HepG2 (cell line): ENCODE measurements around the gene ATAD3C. TPM values are rescaled to one million over a fixed set of nuclear protein-coding genes. Genes with fewer than 3 reads are reported as not detected.
A peak's percentile ranks its signal among the peaks of the same experiment; 100 is the strongest.

ENCODE experiments used
- ATF7-NPFF ChIP-seq: sonication (generic); formaldehyde crosslinking; IDR thresholded peaks from 2 replicates; pipeline ENCODE4 v1.8.1; 2023; ENCODE audit warnings: mild to moderate bottlenecking, low read depth, missing genetic modification reagents, moderate library complexity
- CENPX ChIP-seq: sonication (generic); formaldehyde crosslinking; IDR thresholded peaks from 2 replicates; pipeline ENCODE4 v1.9.0; 2021; ENCODE audit warnings: mild to moderate bottlenecking, missing genetic modification reagents, moderate library complexity
- CREM ChIP-seq, 2 experiments: sonication (generic) in 1 of 2; formaldehyde crosslinking in 1 of 2; IDR thresholded peaks; 2 replicates each; pipeline versions ENCODE4 v1.4.0 to v1.6.1; 2016 to 2020; ENCODE audit warnings: antibody characterized with exemption in 1 of 2, mild to moderate bottlenecking in 1 of 2, missing genetic modification reagents in 1 of 2
- ESRRA ChIP-seq: sonication (generic); formaldehyde crosslinking; IDR thresholded peaks from 2 replicates; pipeline ENCODE4 v1.5.1; 2020; ENCODE audit warnings: mild to moderate bottlenecking, low read depth, missing genetic modification reagents
- HNRNPK ChIP-seq: fragments of 200-400 bp; formaldehyde crosslinking; IDR thresholded peaks from 2 replicates; pipeline ENCODE4 v1.6.1; 2018; ENCODE audit warnings: low read length, low read depth, moderate library complexity, mild to moderate bottlenecking; ENCODE audit not compliant: poor library complexity, severe bottlenecking
- PAX8 ChIP-seq: sonication (generic); formaldehyde crosslinking; IDR thresholded peaks from 2 replicates; pipeline ENCODE4 v1.8.0; 2022; ENCODE audit warnings: mild to moderate bottlenecking, missing genetic modification reagents, borderline replicate concordance
- POLR2AphosphoS5 ChIP-seq: IDR thresholded peaks from 2 replicates; pipeline ENCODE4 v1.6.1; 2012; ENCODE audit warnings: low read depth, low read length
- RBAK ChIP-seq: sonication (generic); formaldehyde crosslinking; IDR thresholded peaks from 2 replicates; pipeline ENCODE4 v1.5.1; 2020; ENCODE audit warnings: mild to moderate bottlenecking, missing genetic modification reagents
- RBM22 ChIP-seq: fragments of 200-400 bp; formaldehyde crosslinking; optimal IDR thresholded peaks from 2 replicates; pipeline ENCODE3; 2017; ENCODE audit warnings: mild to moderate bottlenecking, low read length, moderate library complexity
- RFXAP ChIP-seq: sonication (generic); formaldehyde crosslinking; IDR thresholded peaks from 2 replicates; pipeline ENCODE4 v1.4.0; 2020; ENCODE audit warnings: missing genetic modification reagents, borderline replicate concordance
- SPEN ChIP-seq: sonication (generic); formaldehyde crosslinking; IDR thresholded peaks from 2 replicates; pipeline ENCODE4 v1.5.1; 2020; ENCODE audit warnings: low read depth, mild to moderate bottlenecking, missing genetic modification reagents
- TGIF2 ChIP-seq: IDR thresholded peaks from 2 replicates; pipeline ENCODE4 v1.6.1; 2016; ENCODE audit warnings: control low read depth, missing compliant biosample characterization
- TIGD3 ChIP-seq: sonication (generic); formaldehyde crosslinking; IDR thresholded peaks from 2 replicates; pipeline ENCODE4 v1.5.1; 2020; ENCODE audit warnings: mild to moderate bottlenecking, missing genetic modification reagents, borderline replicate concordance
- TRIM24 ChIP-seq: sonication (generic); formaldehyde crosslinking; IDR thresholded peaks from 2 replicates; pipeline ENCODE4 v1.8.0; 2022; ENCODE audit warnings: mild to moderate bottlenecking, missing genetic modification reagents
- ZFYVE20 ChIP-seq: sonication (generic); formaldehyde crosslinking; IDR thresholded peaks from 2 replicates; pipeline ENCODE4 v1.8.0; 2023; ENCODE audit warnings: low read depth, mild to moderate bottlenecking, moderate library complexity, missing genetic modification reagents, borderline replicate concordance
- ZKSCAN8 ChIP-seq: IDR thresholded peaks from 2 replicates; pipeline ENCODE4 v1.6.1; 2016; ENCODE audit warnings: borderline replicate concordance, missing genetic modification reagents, missing compliant biosample characterization
- ZNF225 ChIP-seq: sonication (generic); formaldehyde crosslinking; IDR thresholded peaks from 2 replicates; pipeline ENCODE4 v1.4.0; 2020; ENCODE audit warnings: mild to moderate bottlenecking, missing genetic modification reagents
- ZNF468 ChIP-seq: sonication (generic); formaldehyde crosslinking; IDR thresholded peaks from 2 replicates; pipeline ENCODE4 v1.8.0; 2022; ENCODE audit warnings: mild to moderate bottlenecking, moderate library complexity, missing genetic modification reagents
- ZNF558 ChIP-seq: sonication (generic); formaldehyde crosslinking; IDR thresholded peaks from 2 replicates; pipeline ENCODE4 v1.9.0; 2022; ENCODE audit warnings: mild to moderate bottlenecking, missing genetic modification reagents, borderline replicate concordance
- ZNF577 ChIP-seq: sonication (generic); formaldehyde crosslinking; IDR thresholded peaks from 2 replicates; pipeline ENCODE4 v1.4.0; 2020; ENCODE audit warnings: mild to moderate bottlenecking, low read depth, missing genetic modification reagents, borderline replicate concordance
- ZNF670 ChIP-seq: sonication (generic); formaldehyde crosslinking; IDR thresholded peaks from 2 replicates; pipeline ENCODE4 v1.8.0; 2022; ENCODE audit warnings: mild to moderate bottlenecking, missing genetic modification reagents, borderline replicate concordance
- ZNF816 ChIP-seq: sonication (generic); formaldehyde crosslinking; IDR thresholded peaks from 2 replicates; pipeline ENCODE4 v1.8.0; 2022; ENCODE audit warnings: missing genetic modification reagents, mild to moderate bottlenecking, borderline replicate concordance
- polyA plus RNA-seq, 8 experiments: library from polyadenylated mRNA; depleted of rRNA in 3 of 8; stranded (reverse) in 7 of 8; unstranded in 1 of 8; fragments of >200 nt; fragmentation: Illumina TruSeq in 4 of 8; extraction: Trizol in 4 of 8; gene quantifications; 2 replicates each; pipeline versions ENCODE4 v1.2.1 to v1.2.3, GENCODE V29; 2011 to 2016; ENCODE audit warnings: low read depth in 4 of 8, missing spikeins in 1 of 8, mixed read lengths in 1 of 8; ENCODE audit not compliant: insufficient read depth in 1 of 8
- total RNA-seq, 5 experiments: library from RNA; depleted of rRNA; stranded (reverse); fragments of >200 nt; fragmentation: Illumina TruSeq; extraction: Trizol; gene quantifications; 2 replicates each; pipeline ENCODE4 v1.2.3, GENCODE V29; 2016; ENCODE audit warnings: low read depth in 1 of 5
- TF ChIP-seq, protein P1 (sequence below): sonication (generic); formaldehyde crosslinking; IDR thresholded peaks from 2 replicates; pipeline ENCODE4 v1.4.0; 2020; ENCODE audit warnings: missing genetic modification reagents, mild to moderate bottlenecking, borderline replicate concordance
- TF ChIP-seq, protein P2 (sequence below): sonication (generic); formaldehyde crosslinking; IDR thresholded peaks from 2 replicates; pipeline ENCODE4 v1.5.0; 2020; ENCODE audit warnings: missing genetic modification reagents

ATAD3C gene
- total and polyA plus RNA-seq, 2 of the 13 experiments (the other 11 are each of a cell fraction or from before 2014, with no cell fraction given), result 2.4 to 3.2 TPM

DNA sequence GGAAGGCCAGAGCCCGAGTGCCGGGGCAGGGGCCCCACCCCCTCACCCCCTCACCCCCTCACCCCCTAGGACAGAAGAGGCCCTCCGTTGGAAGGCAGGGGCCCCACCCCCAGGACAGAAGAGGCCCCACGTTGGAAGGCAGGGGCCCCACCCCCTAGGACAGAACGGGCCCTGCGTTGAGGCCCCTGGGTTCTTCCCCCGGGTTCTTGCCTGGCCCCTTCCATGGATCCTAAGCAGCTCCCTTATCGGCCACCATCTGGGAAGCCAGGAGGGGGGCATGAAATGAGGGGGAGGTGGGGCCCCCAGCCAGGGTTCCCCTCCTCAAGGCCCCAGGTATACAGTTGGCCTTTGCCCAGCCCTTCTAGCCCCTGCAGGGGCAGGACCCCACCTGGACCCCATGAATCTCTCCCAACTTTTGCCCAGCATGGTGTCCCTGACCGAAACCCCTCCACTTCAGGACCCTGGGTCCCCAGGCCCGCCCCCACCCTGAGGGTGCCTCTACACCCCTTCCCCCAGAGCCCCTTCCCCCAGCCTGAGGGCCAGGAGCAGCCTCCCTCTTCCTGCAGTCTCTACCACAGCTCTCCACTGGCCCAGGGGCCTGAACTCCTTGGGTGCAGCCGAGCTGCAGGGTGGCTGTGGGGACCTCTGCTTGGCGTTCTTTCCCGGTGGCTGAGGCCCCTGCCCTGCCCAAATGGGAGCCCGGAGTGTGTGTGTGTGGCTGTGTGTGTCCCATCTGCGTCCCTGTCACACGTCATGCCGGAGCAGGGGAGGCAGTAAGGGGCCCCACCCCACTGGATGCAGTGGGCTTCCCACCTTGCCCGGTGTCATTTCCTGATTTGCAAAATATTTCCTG lies 18.3 kb upstream of the ATAD3C start (continued):
- TF ChIP-seq, protein P1, sequence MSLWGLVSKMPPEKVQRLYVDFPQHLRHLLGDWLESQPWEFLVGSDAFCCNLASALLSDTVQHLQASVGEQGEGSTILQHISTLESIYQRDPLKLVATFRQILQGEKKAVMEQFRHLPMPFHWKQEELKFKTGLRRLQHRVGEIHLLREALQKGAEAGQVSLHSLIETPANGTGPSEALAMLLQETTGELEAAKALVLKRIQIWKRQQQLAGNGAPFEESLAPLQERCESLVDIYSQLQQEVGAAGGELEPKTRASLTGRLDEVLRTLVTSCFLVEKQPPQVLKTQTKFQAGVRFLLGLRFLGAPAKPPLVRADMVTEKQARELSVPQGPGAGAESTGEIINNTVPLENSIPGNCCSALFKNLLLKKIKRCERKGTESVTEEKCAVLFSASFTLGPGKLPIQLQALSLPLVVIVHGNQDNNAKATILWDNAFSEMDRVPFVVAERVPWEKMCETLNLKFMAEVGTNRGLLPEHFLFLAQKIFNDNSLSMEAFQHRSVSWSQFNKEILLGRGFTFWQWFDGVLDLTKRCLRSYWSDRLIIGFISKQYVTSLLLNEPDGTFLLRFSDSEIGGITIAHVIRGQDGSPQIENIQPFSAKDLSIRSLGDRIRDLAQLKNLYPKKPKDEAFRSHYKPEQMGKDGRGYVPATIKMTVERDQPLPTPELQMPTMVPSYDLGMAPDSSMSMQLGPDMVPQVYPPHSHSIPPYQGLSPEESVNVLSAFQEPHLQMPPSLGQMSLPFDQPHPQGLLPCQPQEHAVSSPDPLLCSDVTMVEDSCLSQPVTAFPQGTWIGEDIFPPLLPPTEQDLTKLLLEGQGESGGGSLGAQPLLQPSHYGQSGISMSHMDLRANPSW (CRISPR knock-in tag), result no peak
- no peak; the same call in 1 of the 2 replicates for TF ChIP-seq TGIF2 (CRISPR knock-in tag)
- no peak for TF ChIP-seq ZNF225 (CRISPR knock-in tag)
- TF ChIP-seq CREM (IDR thresholded peaks at IDR 0.05), result 0 out of 2 replicates have a peak, but pooled peaks have one; percentile 61
- no peak for TF ChIP-seq CREM (CRISPR knock-in tag; IDR thresholded peaks at IDR 0.05)
- TF ChIP-seq SPEN (CRISPR knock-in tag), result no peak
- peak; percentile 10; the same call in 1 of the 2 replicates for TF ChIP-seq POLR2AphosphoS5
- 0 out of 2 replicates have a peak, but pooled peaks have one; percentile 13 for TF ChIP-seq TIGD3 (CRISPR knock-in tag)
- TF ChIP-seq HNRNPK, result no peak
- no peak for TF ChIP-seq ESRRA (CRISPR knock-in tag)
- TF ChIP-seq ZFYVE20 (CRISPR knock-in tag), result no peak
- TF ChIP-seq TRIM24 (CRISPR knock-in tag), result no peak
- TF ChIP-seq RFXAP (CRISPR knock-in tag), result no peak
- no peak for TF ChIP-seq PAX8
- no peak for TF ChIP-seq ZNF558 (CRISPR knock-in tag)
- TF ChIP-seq ATF7-NPFF (CRISPR knock-in tag), result 0 out of 2 replicates have a peak, but pooled peaks have one; percentile 41
- 0 out of 2 replicates have a peak, but pooled peaks have one; percentile 16 for TF ChIP-seq ZKSCAN8 (CRISPR knock-in tag)
- TF ChIP-seq ZNF670 (CRISPR knock-in tag), result 0 out of 2 replicates have a peak, but pooled peaks have one; percentile 9
- no peak for TF ChIP-seq CENPX
- no peak for TF ChIP-seq ZNF468 (CRISPR knock-in tag)
- TF ChIP-seq RBM22, result peak; percentile 73
- no peak for TF ChIP-seq ZNF577 (CRISPR knock-in tag)
- no peak for TF ChIP-seq RBAK (CRISPR knock-in tag)
- TF ChIP-seq, protein P2, sequence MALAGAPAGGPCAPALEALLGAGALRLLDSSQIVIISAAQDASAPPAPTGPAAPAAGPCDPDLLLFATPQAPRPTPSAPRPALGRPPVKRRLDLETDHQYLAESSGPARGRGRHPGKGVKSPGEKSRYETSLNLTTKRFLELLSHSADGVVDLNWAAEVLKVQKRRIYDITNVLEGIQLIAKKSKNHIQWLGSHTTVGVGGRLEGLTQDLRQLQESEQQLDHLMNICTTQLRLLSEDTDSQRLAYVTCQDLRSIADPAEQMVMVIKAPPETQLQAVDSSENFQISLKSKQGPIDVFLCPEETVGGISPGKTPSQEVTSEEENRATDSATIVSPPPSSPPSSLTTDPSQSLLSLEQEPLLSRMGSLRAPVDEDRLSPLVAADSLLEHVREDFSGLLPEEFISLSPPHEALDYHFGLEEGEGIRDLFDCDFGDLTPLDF (CRISPR knock-in tag), result no peak
- TF ChIP-seq ZNF816 (CRISPR knock-in tag), result 0 out of 2 replicates have a peak, but pooled peaks have one; percentile 18
